WTC11 (cell line): ENCODE results near the gene MAP3K3. TPM values are rescaled to one million over a fixed set of nuclear protein-coding genes. Genes with fewer than 3 reads are reported as not detected.
A peak's percentile ranks its signal among the peaks of the same experiment; 100 is the strongest.

Source experiments
- ATAC-seq: fragments of 200-7000 bp; cut with Tn5 transposase; 2 replicates; pipeline ENCODE4 v1.10.0; 2021; ENCODE audit warnings: mild to moderate bottlenecking, moderate library complexity
- CTCF ChIA-PET: fragments of 300-600 bp; sonication (Branson Sonifier 250); formaldehyde crosslinking; loops from one replicate; lab custom pipeline; 2021; ENCODE audit warnings: antibody characterized with exemption; lab: Charles Lee
- POLR2A ChIA-PET: fragments of 350-600 bp; sonication (Branson Sonifier 250); formaldehyde crosslinking; loops from one replicate; lab custom pipeline; 2021; ENCODE audit warnings: antibody characterized with exemption; lab: Charles Lee
- DNase-seq: peaks from one replicate; pipeline ENCODE4 v3.0.0; 2021; ENCODE audit warnings: low spot score
- H3K27ac Mint-ChIP-seq: 2 replicates; pipeline ENCODE4 v1.8.0; 2021; ENCODE audit warnings: mixed read lengths
- H3K27me3 Mint-ChIP-seq: 2 replicates; pipeline ENCODE4 v1.8.0; 2021; ENCODE audit warnings: low read depth, mild to moderate bottlenecking, moderate library complexity, mixed read lengths
- H3K36me3 Mint-ChIP-seq: 2 replicates; pipeline ENCODE4 v1.8.0; 2021; ENCODE audit warnings: mixed read lengths
- H3K4me1 Mint-ChIP-seq: 2 replicates; pipeline ENCODE4 v1.8.0; 2022; ENCODE audit warnings: mixed read lengths
- H3K4me3 Mint-ChIP-seq: 2 replicates; pipeline ENCODE4 v1.8.0; 2021; ENCODE audit warnings: mild to moderate bottlenecking, moderate library complexity, mixed read lengths
- H3K9me3 Mint-ChIP-seq: 2 replicates; pipeline ENCODE4 v1.8.0; 2021; ENCODE audit warnings: mixed read lengths
- CREB1 ChIP-seq: sonication (generic); formaldehyde crosslinking; IDR thresholded peaks from 2 replicates; pipeline ENCODE4 v1.8.0; 2023; ENCODE audit warnings: mild to moderate bottlenecking, missing genetic modification reagents
- E2F5 ChIP-seq: sonication (generic); formaldehyde crosslinking; IDR thresholded peaks from 2 replicates; pipeline ENCODE4 v1.8.1; 2022; ENCODE audit warnings: mild to moderate bottlenecking, moderate library complexity, missing genetic modification reagents
- ELF4 ChIP-seq: sonication (generic); formaldehyde crosslinking; IDR thresholded peaks from 2 replicates; pipeline ENCODE4 v1.8.1; 2022; ENCODE audit warnings: low read depth, mild to moderate bottlenecking, moderate library complexity, missing genetic modification reagents
- FOXP4 ChIP-seq: sonication (generic); formaldehyde crosslinking; IDR thresholded peaks from 2 replicates; pipeline ENCODE4 v1.8.0; 2022; ENCODE audit warnings: mild to moderate bottlenecking, missing genetic modification reagents
- GRHL2 ChIP-seq: fragments of 250-450 bp; sonication (Bioruptor Pico); IDR thresholded peaks from 2 replicates; pipeline ENCODE4 v1.8.0; 2022; ENCODE audit warnings: mild to moderate bottlenecking, moderate library complexity; ENCODE audit not compliant: insufficient replicate concordance, severe bottlenecking
- GTF2I ChIP-seq: fragments of 250-450 bp; sonication (Bioruptor Pico); conservative IDR thresholded peaks from 2 replicates; pipeline ENCODE4 v1.4.0; 2021; ENCODE audit warnings: mild to moderate bottlenecking
- JAZF1 ChIP-seq: fragments of 250-450 bp; sonication (Bioruptor Pico); IDR thresholded peaks from 2 replicates; pipeline ENCODE4 v1.9.0; 2021; ENCODE audit warnings: moderate library complexity, mild to moderate bottlenecking, inconsistent platforms
- KAT7 ChIP-seq: sonication (generic); formaldehyde crosslinking; IDR thresholded peaks from 2 replicates; pipeline ENCODE4 v1.8.1; 2023; ENCODE audit warnings: missing genetic modification reagents, mild to moderate bottlenecking, borderline replicate concordance
- MXD4 ChIP-seq: fragments of 250-450 bp; sonication (Bioruptor Pico); IDR thresholded peaks from 2 replicates; pipeline ENCODE4 v1.8.0; 2021; ENCODE audit warnings: mild to moderate bottlenecking, moderate library complexity, borderline replicate concordance
- NFATC4 ChIP-seq: fragments of 250-450 bp; sonication (Bioruptor Pico); IDR thresholded peaks from 2 replicates; pipeline ENCODE4 v1.9.0; 2021; ENCODE audit warnings: mild to moderate bottlenecking
- NFE2L1 ChIP-seq: sonication (generic); formaldehyde crosslinking; IDR thresholded peaks from 2 replicates; pipeline ENCODE4 v1.8.1; 2023; ENCODE audit warnings: missing genetic modification reagents
- NFYB ChIP-seq: sonication (generic); formaldehyde crosslinking; conservative IDR thresholded peaks from 2 replicates; pipeline ENCODE4 v1.8.0; 2022; ENCODE audit warnings: low read depth, missing genetic modification reagents
- NR1H2 ChIP-seq: sonication (generic); formaldehyde crosslinking; IDR thresholded peaks from 2 replicates; pipeline ENCODE4 v1.9.0; 2021; ENCODE audit warnings: mild to moderate bottlenecking, moderate library complexity, missing genetic modification reagents
- PREB ChIP-seq: sonication (generic); formaldehyde crosslinking; IDR thresholded peaks from 2 replicates; pipeline ENCODE4 v1.8.1; 2022; ENCODE audit warnings: mild to moderate bottlenecking, missing genetic modification reagents, moderate library complexity, borderline replicate concordance
- PRRX2 ChIP-seq: fragments of 250-450 bp; sonication (Bioruptor Pico); IDR thresholded peaks from 2 replicates; pipeline ENCODE4 v1.8.0; 2021; ENCODE audit warnings: mild to moderate bottlenecking
- TP53 ChIP-seq: sonication (generic); formaldehyde crosslinking; IDR thresholded peaks from 2 replicates; pipeline ENCODE4 v1.8.1; 2023; ENCODE audit warnings: mild to moderate bottlenecking, missing genetic modification reagents
- ZBTB21 ChIP-seq: sonication (generic); formaldehyde crosslinking; IDR thresholded peaks from 2 replicates; pipeline ENCODE4 v1.8.1; 2023; ENCODE audit warnings: mild to moderate bottlenecking, missing genetic modification reagents, borderline replicate concordance
- ZNF232 ChIP-seq: sonication (generic); formaldehyde crosslinking; IDR thresholded peaks from 2 replicates; pipeline ENCODE4 v1.8.0; 2022; ENCODE audit warnings: mild to moderate bottlenecking, missing genetic modification reagents
- ZNF263 ChIP-seq: sonication (generic); formaldehyde crosslinking; IDR thresholded peaks from 2 replicates; pipeline ENCODE4 v1.8.1; 2022; ENCODE audit warnings: low read depth, mild to moderate bottlenecking, moderate library complexity, missing genetic modification reagents
- ZNF317 ChIP-seq: sonication (generic); formaldehyde crosslinking; IDR thresholded peaks from 2 replicates; pipeline ENCODE4 v1.8.1; 2023; ENCODE audit warnings: low read depth, mild to moderate bottlenecking, moderate library complexity, missing genetic modification reagents, borderline replicate concordance
- ZNF396 ChIP-seq: fragments of 250-450 bp; sonication (Bioruptor Pico); IDR thresholded peaks from 2 replicates; pipeline ENCODE4 v1.8.0; 2021; ENCODE audit warnings: mild to moderate bottlenecking, moderate library complexity, borderline replicate concordance
- ZNF423 ChIP-seq: fragments of 250-450 bp; sonication (Bioruptor Pico); IDR thresholded peaks from 2 replicates; pipeline ENCODE4 v2.1.2; 2022; ENCODE audit warnings: mild to moderate bottlenecking, moderate library complexity
- ZNF671 ChIP-seq: fragments of 250-450 bp; sonication (Bioruptor Pico); IDR thresholded peaks from 2 replicates; pipeline ENCODE4 v1.8.0; 2021; ENCODE audit warnings: mild to moderate bottlenecking
- ZSCAN18 ChIP-seq: fragments of 250-450 bp; sonication (Bioruptor Pico); IDR thresholded peaks from 2 replicates; pipeline ENCODE4 v2.1.2; 2022; ENCODE audit warnings: mild to moderate bottlenecking, moderate library complexity
- total RNA-seq: library from RNA; stranded (reverse); gene quantifications from 3 replicates; pipeline ENCODE4 v1.2.3, GENCODE V29; 2021
- TF ChIP-seq, protein P1 (sequence below): sonication (generic); formaldehyde crosslinking; IDR thresholded peaks from 2 replicates; pipeline ENCODE4 v1.8.0; 2023; ENCODE audit warnings: mild to moderate bottlenecking, missing genetic modification reagents
- TF ChIP-seq, protein P2 (sequence below): sonication (generic); formaldehyde crosslinking; IDR thresholded peaks from 2 replicates; pipeline ENCODE4 v1.8.1; 2022; ENCODE audit warnings: low read depth, missing genetic modification reagents, borderline replicate concordance

The MAP3K3 gene
- total RNA-seq, 1 experiment from 2014 or later: 25.7 TPM

DNA sequence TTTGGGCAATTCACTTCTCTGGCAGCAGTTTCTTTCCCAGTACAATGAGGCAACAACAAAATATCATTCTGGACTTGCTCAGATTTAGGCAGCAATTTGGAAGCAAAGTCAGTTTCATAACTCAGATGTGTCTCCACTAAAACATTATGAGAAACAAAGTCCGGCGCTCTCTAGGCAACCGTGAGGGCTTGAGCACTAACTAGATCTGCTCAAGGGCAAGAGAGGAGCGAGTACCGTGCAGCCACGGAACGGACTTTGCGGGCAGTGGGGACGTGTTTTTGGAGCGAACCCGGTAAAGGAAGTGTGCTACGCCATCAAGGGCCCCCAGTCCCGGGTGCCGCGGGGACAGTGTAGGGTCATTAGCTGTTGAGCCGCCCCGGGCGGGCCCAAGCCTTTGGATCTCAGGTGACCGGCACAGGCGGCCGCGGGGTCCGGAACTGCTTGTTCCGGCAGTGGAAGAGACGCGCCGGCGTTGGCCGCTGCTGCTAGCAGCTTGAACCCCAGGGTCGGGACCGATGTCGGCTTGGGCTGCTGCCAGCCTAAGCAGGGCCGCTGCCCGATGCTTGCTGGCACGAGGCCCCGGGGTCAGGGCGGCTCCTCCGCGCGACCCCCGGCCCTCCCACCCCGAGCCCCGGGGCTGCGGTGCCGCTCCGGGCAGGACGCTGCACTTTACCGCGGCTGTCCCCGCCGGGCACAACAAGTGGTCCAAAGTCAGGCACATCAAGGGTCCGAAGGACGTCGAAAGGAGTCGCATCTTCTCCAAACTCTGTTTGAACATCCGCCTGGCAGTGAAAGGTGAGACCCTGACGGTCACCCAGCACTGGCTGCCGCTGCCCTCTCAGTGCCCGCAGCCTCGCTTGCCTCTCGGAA, 21.4 kb upstream of the MAP3K3 start, which contains the start of gene TACO1:
Gene TACO1, plus strand, starts transcription at position 327 of the 870 bp plus-strand sequence. Its CDS starts 189 bp downstream, at position 516.
- DNase-seq (peak; percentile 83), ATAC-seq (peak; percentile 96)
- CTCF ChIA-PET: interaction anchor here (1.1 to 4.8 kb wide), 7 partner anchors 11 to 194 kb away, joined by 3 to 30 read pairs (median 4); partner anchors contain the start of gene MAP3K3
- H3K4me3 Mint-ChIP-seq: peak within 1 kb of the TSS; percentile 84
- POLR2A ChIA-PET: interaction anchor here (1.1 kb wide), 1 partner anchor 15 kb away, joined by 3 read pairs; no protein-coding TSS in a partner anchor
- H3K9me3 Mint-ChIP-seq: no peaks in the 10 kb centered on the region
- peaks cover 13% of the 10 kb centered on the region for H3K36me3 Mint-ChIP-seq
- H3K4me1 Mint-ChIP-seq: peaks cover 9% of the 10 kb centered on the region
- no peaks in the 10 kb centered on the region for H3K27me3 Mint-ChIP-seq
- peak within 1 kb of the TSS; percentile 89 for H3K27ac Mint-ChIP-seq
- TF ChIP-seq MXD4 (no peak), ZNF317 (CRISPR knock-in tag) (no peak), FOXP4 (CRISPR knock-in tag) (peak; percentile 57; the same call in 1 of the 2 replicates), JAZF1 (CRISPR knock-in tag) (no peak), NR1H2 (CRISPR knock-in tag) (no peak), CREB1 (0 out of 2 replicates have a peak, but pooled peaks have one; percentile 51), ZNF671 (no peak), ZSCAN18 (CRISPR knock-in tag) (no peak), TP53 (CRISPR knock-in tag) (no peak), ELF4 (CRISPR knock-in tag) (no peak), ZNF232 (CRISPR knock-in tag) (no peak), GTF2I (no peak), GRHL2 (no peak), NFE2L1 (CRISPR knock-in tag) (no peak), ZNF263 (CRISPR knock-in tag) (no peak), PREB (CRISPR knock-in tag) (no peak), PRRX2 (CRISPR knock-in tag) (no peak), KAT7 (CRISPR knock-in tag) (no peak), E2F5 (CRISPR knock-in tag) (no peak), ZNF423 (CRISPR knock-in tag) (0 out of 2 replicates have a peak, but pooled peaks have one; percentile 14), NFATC4 (CRISPR knock-in tag) (0 out of 2 replicates have a peak, but pooled peaks have one; percentile 17), NFYB (CRISPR knock-in tag) (no peak), ZNF396 (CRISPR knock-in tag) (no peak), ZBTB21 (CRISPR knock-in tag) (no peak)
- TF ChIP-seq, protein P1, sequence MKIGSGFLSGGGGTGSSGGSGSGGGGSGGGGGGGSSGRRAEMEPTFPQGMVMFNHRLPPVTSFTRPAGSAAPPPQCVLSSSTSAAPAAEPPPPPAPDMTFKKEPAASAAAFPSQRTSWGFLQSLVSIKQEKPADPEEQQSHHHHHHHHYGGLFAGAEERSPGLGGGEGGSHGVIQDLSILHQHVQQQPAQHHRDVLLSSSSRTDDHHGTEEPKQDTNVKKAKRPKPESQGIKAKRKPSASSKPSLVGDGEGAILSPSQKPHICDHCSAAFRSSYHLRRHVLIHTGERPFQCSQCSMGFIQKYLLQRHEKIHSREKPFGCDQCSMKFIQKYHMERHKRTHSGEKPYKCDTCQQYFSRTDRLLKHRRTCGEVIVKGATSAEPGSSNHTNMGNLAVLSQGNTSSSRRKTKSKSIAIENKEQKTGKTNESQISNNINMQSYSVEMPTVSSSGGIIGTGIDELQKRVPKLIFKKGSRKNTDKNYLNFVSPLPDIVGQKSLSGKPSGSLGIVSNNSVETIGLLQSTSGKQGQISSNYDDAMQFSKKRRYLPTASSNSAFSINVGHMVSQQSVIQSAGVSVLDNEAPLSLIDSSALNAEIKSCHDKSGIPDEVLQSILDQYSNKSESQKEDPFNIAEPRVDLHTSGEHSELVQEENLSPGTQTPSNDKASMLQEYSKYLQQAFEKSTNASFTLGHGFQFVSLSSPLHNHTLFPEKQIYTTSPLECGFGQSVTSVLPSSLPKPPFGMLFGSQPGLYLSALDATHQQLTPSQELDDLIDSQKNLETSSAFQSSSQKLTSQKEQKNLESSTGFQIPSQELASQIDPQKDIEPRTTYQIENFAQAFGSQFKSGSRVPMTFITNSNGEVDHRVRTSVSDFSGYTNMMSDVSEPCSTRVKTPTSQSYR (CRISPR knock-in tag): no peak
- TF ChIP-seq, protein P2, sequence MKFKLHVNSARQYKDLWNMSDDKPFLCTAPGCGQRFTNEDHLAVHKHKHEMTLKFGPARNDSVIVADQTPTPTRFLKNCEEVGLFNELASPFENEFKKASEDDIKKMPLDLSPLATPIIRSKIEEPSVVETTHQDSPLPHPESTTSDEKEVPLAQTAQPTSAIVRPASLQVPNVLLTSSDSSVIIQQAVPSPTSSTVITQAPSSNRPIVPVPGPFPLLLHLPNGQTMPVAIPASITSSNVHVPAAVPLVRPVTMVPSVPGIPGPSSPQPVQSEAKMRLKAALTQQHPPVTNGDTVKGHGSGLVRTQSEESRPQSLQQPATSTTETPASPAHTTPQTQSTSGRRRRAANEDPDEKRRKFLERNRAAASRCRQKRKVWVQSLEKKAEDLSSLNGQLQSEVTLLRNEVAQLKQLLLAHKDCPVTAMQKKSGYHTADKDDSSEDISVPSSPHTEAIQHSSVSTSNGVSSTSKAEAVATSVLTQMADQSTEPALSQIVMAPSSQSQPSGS (CRISPR knock-in tag): no peak
